ENCODE measurements around the gene RFC3. TPM values are rescaled to one million over a fixed set of nuclear protein-coding genes. Genes with fewer than 3 reads are reported as not detected.

The RFC3 gene
- total and polyA plus RNA-seq, 9 of the 15 experiments (the other 6 are each of a cell fraction or from before 2014, with no cell fraction given): 31.3 to 94.0 (median 54.0) TPM

- TF ChIP-seq ZNF407 (IDR thresholded peaks at IDR 0.05; ENCODE audit: low read depth): no peak
- TF ChIP-seq FOXM1 (IDR thresholded peaks at IDR 0.05; ENCODE audit: low read depth): no peak
- no peak for TF ChIP-seq FOXM1 (CRISPR knock-in tag; IDR thresholded peaks at IDR 0.05; ENCODE audit: low read depth)
- TF ChIP-seq THRAP3 (IDR thresholded peaks at IDR 0.05; ENCODE audit: borderline replicate concordance): no peak
- TF ChIP-seq ETS1 (conservative IDR thresholded peaks at IDR 0.05; ENCODE audit: control insufficient read depth, low read depth, low read length): no peak
- TF ChIP-seq TAF15 (IDR thresholded peaks at IDR 0.05; ENCODE audit: low read depth, low read length): no peak
- TF ChIP-seq CSDE1 (IDR thresholded peaks at IDR 0.05): no peak
These were observed 14.9 kb downstream of the RFC3 start (continued) for GRCh38 chr13:33832872-33833271.
